ENCODE results near the gene TBX20. TPM values are rescaled to one million over a fixed set of nuclear protein-coding genes. Genes with fewer than 3 reads are reported as not detected.
A peak's percentile ranks its signal among the peaks of the same experiment; 100 is the strongest.
"Not testable (repeated sequence)": the region's sequence is repeated elsewhere in the genome, so short reads cannot be mapped to it uniquely, and the experiment has no call there.

TBX20 gene
- total RNA-seq, 1 experiment from 2014 or later: 2.5 TPM

DNA sequence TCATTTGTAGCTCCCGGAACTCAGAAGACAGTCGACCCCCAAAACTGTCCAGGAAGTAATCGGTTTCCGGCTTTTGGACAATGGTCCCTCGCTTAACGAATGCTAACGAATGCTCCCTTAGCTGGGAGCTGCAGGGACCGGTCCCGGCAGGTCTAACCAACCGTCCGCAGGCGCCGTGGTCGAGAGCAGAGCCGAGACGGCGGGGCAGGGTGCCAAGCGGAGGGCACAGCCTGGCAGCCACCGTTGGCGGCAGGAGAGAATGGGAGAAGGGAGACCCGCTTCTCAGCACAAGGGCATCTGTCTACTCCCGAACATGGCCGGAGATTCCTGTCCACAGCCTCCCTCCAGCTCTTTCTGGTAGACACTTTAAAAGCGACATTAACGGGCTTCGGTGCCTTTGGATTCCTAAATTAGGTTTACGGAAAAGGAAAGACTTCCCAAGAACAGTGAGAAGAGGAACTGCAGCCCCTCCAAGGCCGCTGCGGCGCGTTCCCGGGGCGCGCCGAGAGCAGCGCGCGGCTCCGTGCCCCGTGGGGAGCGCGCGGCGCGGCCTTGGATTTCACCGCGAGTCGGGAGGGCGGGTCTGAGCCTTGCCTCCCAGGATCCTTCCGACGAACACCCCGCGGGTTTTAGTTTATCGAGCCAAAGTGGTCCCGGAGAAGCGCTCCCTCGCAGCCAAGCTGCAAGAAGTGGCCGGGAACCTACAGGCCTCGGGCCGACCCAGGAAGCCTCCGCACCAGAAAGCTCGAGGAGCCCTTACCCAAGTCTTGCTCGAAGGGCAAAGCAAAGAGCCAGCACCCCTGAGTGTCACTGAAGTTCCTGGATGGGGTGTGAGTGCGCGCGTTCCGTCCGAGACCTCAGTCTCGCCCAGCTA is 3.6 kb upstream of the TBX20 start:
- in situ Hi-C loops (cut with HindIII; ENCODE audit: low pct_unique_long_range_greater_than_20kb, low sequenced_read_pairs): no loop called here
- no peak for DNase-seq (ENCODE audit: low read depth, low spot score)

DNA sequence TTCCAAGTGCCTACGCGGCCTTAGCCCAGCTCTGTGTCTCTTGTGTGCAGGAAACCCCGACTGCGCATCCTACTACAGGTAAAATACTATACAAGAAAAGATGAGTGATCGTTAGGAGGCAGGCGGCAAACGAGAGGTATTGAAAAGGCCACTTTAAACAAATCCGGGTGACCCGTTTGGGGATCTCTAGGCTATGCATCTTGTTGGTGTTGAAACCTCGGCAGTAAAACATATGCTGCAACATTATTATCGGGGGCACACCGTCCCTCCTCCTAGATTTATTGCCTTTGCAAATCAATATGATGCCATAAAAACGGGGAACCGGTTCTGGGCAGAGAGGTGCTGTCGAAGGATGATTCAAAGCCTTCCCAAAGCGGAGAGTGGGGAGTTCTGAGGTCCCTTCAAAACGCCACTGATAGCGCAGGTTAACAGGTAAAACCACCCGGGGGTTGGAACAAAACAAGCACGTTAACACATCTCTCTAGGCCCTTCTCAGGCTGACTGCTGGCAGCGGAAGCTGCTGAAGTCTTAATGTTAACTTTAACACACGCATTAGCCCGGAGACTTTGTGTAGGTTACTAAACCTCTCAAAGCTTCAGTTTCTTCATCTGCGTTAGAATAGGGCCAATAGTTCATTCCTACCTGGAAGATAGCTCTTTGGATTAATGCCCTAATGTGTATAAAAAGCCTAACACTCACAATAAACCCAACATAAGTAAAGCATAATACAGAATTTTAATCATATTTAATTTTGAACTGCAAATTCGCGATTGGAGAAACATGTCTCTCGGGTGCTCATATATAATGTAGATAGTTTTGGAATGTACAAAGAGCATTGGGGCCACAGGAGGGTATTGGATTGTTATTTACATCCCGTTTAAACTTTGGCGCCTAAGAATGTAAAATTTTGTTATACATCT is 2.6 kb upstream of the TBX20 start:
- in situ Hi-C loops (cut with HindIII; ENCODE audit: low pct_unique_long_range_greater_than_20kb, low sequenced_read_pairs): no loop called here
- no peak for DNase-seq (ENCODE audit: low read depth, low spot score)

DNA sequence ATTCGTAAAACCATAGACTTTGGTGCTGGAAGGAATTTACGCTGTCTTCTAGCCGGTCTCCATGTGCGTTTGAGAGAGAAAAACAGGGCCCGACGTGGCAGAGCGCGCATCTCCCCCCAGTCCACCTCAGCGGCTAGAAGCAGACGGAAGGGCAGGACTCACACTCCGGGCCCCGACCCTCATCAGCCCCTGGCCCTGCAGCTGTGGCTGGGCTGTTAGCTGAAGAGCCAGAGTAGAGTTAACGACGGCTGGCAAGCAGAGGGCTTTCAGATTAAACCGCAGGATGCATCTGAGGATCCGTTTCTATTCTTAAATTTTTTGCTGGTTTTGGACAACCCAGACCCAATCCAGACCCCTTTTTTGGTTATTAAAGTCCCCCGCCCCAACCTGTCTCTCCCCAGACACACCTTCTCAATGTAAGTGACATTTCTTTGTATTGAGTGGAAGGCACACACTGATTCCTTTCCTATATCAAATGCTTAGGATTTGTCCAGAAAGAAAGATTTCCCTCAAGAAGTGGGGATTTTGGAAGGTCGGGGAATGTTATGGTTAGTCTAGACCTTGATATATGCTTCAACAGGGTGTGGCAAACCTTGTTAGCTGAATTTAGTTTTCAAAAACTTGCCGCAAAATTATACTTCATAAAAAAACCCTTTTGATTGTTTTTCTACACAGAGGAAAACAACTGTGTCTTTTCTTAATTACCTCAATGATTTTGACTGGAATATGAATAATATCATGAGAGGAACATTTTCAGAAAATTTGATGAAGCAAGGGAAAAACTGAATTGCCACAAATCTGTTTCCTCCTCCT is 1.7 kb upstream of the TBX20 start:
- DNase-seq (ENCODE audit: low read depth, low spot score): no peak
- in situ Hi-C loops (cut with HindIII; ENCODE audit: low pct_unique_long_range_greater_than_20kb, low sequenced_read_pairs): no loop called here

DNA sequence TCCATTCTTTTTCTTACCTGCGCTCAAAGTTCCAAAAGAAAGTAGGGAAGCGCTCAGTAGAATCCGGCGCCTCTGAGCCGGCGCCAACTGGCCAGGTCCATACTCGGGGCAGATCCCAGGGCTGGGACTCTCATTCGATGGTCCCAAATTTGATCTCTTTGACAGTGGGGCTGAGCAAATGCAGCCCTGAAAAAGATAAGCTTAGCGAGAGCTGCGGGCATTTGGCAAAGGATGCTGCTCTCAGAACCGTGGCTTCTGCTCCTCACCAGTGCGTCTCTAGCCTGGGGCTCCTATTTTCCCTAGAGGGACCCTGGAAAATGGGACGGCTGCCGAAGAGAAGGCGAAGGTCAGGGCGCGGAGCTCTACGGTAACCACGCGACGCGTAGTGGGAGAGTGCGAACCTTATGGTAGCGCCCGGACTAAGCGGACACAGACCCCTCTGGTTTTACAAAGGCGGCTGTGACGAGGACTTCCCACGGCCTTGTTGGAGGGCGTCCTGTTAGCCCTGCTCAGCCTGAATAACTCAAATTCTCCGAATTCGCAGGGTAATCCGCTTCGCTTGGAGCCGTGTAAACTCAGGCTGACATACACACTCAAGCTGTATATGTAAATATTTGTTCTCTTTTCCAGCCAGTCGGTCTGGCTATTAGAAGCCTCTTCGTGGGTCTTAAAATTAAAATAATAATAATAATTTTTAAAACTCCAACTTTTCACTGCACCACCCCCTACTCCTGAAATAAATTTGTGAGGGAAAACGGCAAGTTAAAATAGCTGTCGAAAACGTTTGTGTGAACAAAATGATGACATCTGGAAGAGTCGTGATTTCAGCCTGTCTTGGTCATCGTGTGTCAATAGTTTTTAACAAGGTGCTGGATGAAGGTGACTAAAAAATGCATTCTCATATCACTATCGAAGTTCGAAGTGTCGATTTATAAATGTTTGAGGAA is 869 bp upstream of the TBX20 start:
- no peak for DNase-seq (ENCODE audit: low read depth, low spot score)
- in situ Hi-C loops (cut with HindIII; ENCODE audit: low pct_unique_long_range_greater_than_20kb, low sequenced_read_pairs): no loop called here

DNA sequence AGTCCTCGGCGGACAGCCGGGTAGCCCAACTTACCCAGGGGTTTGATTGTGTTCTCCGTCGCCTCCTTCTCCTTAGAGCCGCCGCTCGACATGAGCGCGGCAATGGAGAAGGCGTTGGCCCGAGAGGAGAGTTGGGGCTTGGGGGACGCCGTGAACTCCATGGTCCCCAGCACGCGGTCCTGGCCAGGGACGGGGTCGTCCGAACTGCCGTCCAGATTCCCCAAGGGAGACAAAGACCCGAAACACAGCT is 515 bp downstream of the TBX20 start:
- in situ Hi-C loops (cut with HindIII; ENCODE audit: low pct_unique_long_range_greater_than_20kb, low sequenced_read_pairs): no loop called here
- DNase-seq (ENCODE audit: low read depth, low spot score): no peak

DNA sequence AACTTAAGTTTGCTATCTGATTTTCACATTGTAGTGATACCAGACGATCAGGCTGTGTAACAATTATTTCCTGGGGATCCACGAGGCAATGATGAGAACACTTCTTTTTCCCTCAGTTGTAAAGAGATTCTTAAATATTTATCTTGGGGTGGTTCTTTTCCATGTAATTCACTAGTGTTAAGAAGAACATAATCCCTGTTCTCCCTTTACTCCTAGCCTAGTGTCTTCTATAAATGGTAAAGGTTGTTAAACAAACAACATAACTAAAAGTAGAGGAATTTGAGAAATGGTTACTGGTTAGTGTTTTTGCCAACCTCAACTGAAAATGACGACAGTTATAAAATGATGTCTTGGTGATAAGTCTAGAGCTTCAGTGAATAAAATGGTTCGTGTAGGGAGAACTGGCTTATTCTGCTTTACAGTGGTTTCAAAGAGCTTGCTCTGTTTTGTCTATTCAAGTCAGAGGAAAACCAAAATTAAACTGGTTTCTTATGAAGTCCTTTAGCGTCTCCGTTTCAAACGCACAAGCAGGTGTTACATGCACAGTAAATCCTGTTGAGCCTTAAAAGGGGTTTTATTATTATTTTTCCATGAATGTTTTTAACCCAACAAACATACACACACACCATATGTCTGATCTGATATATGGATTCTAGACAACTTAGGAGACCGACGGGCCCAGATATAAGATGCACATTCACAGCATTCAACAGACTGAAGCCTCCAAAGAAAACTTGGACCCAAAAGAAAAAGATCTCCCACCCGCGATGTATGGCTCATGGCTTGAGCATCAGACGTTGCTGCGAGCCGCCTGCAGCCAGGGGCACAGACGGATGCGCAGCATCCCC is 1.1 kb downstream of the TBX20 start:
- no peak for DNase-seq (ENCODE audit: low read depth, low spot score)

DNA sequence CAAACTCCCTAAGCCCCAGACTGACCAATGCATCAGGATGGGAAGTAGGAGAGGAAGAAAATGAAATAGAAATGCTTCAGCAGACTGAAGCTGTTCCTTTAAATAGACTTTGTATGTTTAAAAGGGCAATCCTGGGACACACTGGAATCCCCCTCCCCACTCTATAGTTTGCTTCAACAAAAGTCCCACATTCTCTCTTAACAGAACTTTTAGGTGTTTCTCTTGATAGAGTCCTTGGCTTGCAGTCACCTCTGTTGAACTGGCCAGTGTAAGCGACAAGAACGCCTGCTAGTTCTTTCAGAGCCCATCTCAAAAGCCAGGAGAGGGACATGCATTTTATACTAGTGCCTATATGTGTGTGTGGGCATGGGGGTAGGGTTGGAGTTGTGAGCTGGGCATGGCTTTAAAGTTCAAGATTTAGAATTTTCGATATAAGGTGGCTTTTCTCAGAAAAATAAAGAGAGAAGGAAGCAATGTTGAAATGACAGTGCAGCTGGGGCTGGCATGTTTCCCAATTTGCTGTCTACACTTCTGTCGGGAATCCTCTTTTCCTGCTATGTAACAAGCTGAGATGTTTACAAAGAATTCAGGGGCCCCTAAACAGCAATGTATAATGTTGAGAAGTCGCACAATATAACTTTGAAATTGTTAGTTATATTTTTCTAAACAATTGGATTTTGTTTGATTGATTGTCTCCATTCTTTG is 2.1 kb downstream of the TBX20 start:
- no peak for DNase-seq (ENCODE audit: low read depth, low spot score)
- in situ Hi-C loops (cut with HindIII; ENCODE audit: low pct_unique_long_range_greater_than_20kb, low sequenced_read_pairs): no loop called here

More for the DNA sequence above, 1.1 kb downstream of the TBX20 start:
- in situ Hi-C loops (cut with HindIII; ENCODE audit: low pct_unique_long_range_greater_than_20kb, low sequenced_read_pairs): no loop called here

DNA sequence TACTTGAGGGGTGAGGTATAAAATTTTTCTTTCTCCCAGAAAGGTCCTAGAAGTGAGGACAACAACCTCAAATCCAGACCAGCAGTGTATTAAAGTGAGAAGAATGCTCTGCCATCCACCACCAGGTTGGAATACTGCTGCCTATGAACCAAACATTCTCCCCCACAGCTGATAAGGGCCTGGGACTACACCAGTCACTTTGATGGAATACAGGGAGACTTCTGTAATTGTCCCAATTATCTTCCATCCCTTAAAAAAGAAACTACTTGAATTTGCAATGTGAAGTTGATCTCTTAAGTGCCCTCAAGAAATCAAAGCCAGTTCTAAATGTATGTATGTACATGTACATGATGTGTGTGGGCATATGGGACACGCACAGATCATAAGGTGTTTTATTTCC is 3.0 kb downstream of the TBX20 start:
- in situ Hi-C loops (cut with HindIII; ENCODE audit: low pct_unique_long_range_greater_than_20kb, low sequenced_read_pairs): no loop called here
- DNase-seq (ENCODE audit: low read depth, low spot score): no peak

DNA sequence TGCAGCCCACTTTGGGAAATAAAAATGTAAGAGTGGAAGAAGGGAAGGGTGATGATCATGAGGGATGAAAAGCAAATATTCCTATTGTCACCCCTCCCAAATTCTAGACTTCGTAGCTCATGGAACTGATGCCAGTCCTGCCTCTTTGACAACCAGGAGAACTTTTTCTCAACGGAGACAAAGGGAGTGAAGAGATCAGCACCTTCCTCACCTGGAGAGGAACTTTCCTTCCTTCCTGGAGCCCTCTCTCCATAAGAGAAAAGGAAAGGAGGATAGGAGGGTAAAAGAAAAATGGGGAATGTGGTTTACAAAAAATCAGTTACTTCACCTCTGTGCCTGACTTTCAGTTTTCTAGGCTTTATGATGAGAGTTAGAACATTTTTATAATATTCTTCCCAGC is 3.4 kb downstream of the TBX20 start:
- in situ Hi-C loops (cut with HindIII; ENCODE audit: low pct_unique_long_range_greater_than_20kb, low sequenced_read_pairs): no loop called here
- DNase-seq (ENCODE audit: low read depth, low spot score): no peak

DNA sequence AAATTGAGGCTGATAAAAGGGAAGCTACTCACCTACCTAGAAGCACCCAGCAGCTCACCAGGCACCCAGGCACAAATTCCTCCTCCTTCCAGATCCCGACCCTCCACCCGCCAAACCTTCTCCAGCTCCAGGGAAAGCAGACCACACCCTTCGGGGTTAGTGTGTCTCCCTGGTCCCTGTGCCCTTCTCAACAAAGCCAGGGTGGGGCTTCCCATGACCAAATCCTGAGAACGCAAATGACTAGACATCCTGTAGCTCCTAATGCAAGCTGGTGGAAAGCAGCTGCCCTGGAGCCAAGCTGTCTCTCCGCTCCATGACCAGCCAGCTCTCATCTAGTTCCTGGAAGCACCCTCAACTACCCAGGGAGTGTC is 4.4 kb downstream of the TBX20 start:
- in situ Hi-C loops (cut with HindIII; ENCODE audit: low pct_unique_long_range_greater_than_20kb, low sequenced_read_pairs): no loop called here

DNA sequence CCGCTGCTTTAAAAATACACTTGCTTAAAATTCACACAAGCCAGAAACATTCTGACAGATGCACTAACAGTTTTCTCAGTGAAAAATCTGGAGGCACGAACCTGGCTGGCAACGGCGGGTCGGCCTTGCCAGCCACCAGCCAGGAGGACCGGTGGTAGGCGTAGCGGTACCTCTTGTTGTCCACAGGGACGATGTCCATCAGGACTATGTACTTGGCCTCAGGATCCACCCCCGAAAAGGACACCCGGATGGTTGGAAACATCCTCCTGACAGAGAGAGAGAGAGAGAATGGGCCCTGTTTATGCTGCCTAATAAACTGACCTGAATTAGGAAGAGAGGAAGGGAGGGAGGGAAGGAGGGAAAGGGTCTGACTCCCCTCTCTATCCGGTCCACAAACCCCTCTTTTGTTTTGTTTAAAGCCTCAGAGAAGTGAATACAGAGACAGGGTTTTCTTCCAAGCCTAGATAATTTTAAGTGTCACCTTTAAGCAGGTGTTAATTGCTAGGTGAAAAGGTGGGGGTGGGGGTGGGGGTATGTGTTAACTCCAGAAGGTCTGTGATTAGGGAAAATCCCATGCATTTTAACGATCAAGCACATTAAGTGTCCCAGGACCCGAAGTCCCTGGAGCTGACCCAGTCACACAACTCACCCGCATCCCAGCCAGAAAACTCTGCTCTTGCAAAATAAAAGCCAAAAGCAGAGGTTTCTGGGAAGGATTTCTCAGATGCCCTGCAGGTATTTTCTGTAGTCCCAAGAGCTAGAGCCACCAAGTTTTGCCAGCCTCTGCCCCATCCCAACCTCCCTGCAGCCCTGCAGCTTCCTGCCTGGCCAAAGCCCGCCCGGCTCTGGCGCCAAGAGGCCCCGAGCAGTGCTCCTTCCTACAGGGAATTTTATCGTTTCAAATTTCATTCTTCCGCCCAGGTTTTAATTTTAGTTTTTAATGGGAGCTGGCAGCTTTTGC is 5.0 kb downstream of the TBX20 start:
- DNase-seq (ENCODE audit: low read depth, low spot score): no peak
- in situ Hi-C loops (cut with HindIII; ENCODE audit: low pct_unique_long_range_greater_than_20kb, low sequenced_read_pairs): no loop called here

More for the DNA sequence above, 4.4 kb downstream of the TBX20 start:
- no peak for DNase-seq (ENCODE audit: low read depth, low spot score)

DNA sequence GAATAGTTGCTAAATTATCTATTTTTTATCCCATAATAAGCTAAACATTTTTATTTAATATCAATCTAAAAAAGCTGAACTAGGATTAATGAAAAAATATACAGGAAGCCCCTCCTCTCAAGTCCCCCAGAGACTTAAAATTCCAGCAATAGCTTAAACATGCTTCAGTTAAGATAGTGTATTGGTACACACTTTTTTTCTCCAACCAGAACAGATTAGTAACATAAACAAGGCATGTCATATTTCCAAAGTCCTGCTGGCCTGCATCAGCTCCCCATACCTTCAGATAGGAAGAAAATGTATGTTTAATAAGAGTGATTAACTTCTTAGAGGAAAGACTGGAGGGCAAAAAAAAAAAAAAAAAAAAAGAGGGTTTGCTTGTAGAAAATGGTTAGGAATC is 7.1 kb downstream of the TBX20 start:
- no peak for DNase-seq (ENCODE audit: low read depth, low spot score)
- in situ Hi-C loops (cut with HindIII; ENCODE audit: low pct_unique_long_range_greater_than_20kb, low sequenced_read_pairs): no loop called here

DNA sequence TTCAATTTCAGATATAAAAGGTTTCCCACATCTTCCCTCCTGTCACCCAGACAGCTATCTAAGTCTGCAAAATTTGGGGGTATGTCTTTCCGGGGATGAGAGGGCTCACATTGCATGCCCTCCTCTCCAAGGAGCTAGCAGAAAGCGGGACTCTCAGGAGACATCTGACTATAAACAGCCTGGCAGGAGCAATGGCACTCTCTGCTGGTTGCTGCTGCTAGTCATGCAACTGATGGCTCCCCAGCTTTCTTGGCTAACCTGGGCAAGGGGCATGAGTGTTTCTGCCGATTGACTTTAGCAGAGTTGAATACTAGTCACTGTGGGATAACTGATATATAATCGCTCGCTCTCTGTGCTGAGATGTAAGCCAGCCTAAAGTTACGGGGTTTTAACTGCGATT is 12.0 kb downstream of the TBX20 start:
- DNase-seq (ENCODE audit: low read depth, low spot score): peak; percentile 56
- in situ Hi-C loops (cut with HindIII; ENCODE audit: low pct_unique_long_range_greater_than_20kb, low sequenced_read_pairs): no loop called here

DNA sequence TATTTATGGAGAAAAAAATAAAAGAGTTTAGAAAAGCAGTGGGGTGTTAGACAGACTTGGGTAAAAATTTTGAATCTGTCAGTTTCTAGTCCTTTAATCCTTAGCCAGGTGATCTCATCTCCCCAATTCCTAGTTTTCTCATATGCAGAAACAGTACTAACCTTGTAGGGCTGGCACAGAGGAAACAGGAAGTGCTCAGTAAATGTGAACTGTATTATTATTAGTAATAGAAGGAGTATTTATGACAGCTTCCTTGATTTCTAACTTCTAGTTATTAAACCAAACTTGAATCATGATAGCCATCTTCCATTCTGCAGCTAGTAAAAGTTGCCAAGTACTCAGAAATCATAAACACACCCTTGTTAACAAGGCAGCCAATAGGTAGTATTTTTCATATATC is 12.5 kb downstream of the TBX20 start:
- in situ Hi-C loops (cut with HindIII; ENCODE audit: low pct_unique_long_range_greater_than_20kb, low sequenced_read_pairs): no loop called here
- no peak for DNase-seq (ENCODE audit: low read depth, low spot score)

DNA sequence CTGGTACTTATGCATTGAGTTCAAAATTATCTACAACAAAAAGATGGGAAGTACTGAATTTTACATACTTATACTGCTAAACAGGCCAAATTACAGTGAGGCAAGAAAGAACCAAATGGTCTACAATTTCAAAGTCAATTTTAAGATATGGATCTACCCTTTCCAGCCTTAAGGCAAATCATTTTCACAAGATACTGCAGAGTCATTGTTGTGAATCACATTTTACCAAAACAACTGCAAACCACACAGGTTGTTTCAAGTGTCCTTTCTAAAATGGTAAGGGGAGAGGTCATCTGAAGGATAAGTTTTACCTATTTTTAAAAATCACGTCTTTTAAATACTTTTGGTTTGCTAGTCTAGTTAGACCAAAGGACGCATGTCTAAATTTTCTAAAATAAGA is 12.9 kb downstream of the TBX20 start:
- in situ Hi-C loops (cut with HindIII; ENCODE audit: low pct_unique_long_range_greater_than_20kb, low sequenced_read_pairs); DNase-seq (ENCODE audit: low read depth, low spot score): not testable (repeated sequence)
